ENCODE measurements around the gene BMF. TPM values are rescaled to one million over a fixed set of nuclear protein-coding genes. Genes with fewer than 3 reads are reported as not detected.
A peak's percentile ranks its signal among the peaks of the same experiment; 100 is the strongest.

BMF gene
- total RNA-seq, 1 donor from 2014 or later = 2.2 TPM

- intact Hi-C loops (cut with DNase I) = no loop called here
- H3K4me3 ChIP-seq = no peak overlapping the region
- no peaks in the 10 kb centered on the region for H3K9me3 ChIP-seq
- peak overlapping the region; percentile 42 to 57 for H3K27ac ChIP-seq
- TF ChIP-seq CTCF (IDR thresholded peaks at IDR 0.05) = no peak
- DNase-seq (ENCODE audit: low spot score in 2 of 2) = no peak
- peaks cover 14 to 54% of the 10 kb centered on the region in 2 donors for H3K4me1 ChIP-seq
- H3K36me3 ChIP-seq = peaks cover 0 to 7% of the 10 kb centered on the region in 2 donors
- no peaks in the 10 kb centered on the region for H3K27me3 ChIP-seq
Measured at GRCh38 chr15:40087991-40088928, 20.4 kb downstream of the BMF start.

- no peak for TF ChIP-seq CTCF (IDR thresholded peaks at IDR 0.05)
- H3K27ac ChIP-seq = peak overlapping the region; percentile 13 to 15
- intact Hi-C loops (cut with DNase I) = no loop called here
- no peak for DNase-seq (ENCODE audit: low spot score in 2 of 2)
- no peaks in the 10 kb centered on the region for H3K27me3 ChIP-seq
- no peak overlapping the region for H3K4me3 ChIP-seq
- peaks cover 0 to 7% of the 10 kb centered on the region in 2 donors for H3K36me3 ChIP-seq
- H3K4me1 ChIP-seq = peaks cover 16 to 52% of the 10 kb centered on the region in 2 donors
- H3K9me3 ChIP-seq = no peaks in the 10 kb centered on the region
Measured at GRCh38 chr15:40087068-40087810, 21.4 kb downstream of the BMF start.

GRCh38 chr15:40085266-40085665 lies 23.4 kb downstream of the BMF start:
- intact Hi-C loops (cut with DNase I) = no loop called here

GRCh38 chr15:40084650-40085049 lies 24.0 kb downstream of the BMF start:
- Histone ChIP-seq H3K9me3 (no peaks in the 10 kb centered on the region), H3K27me3 (no peaks in the 10 kb centered on the region), H3K4me3 (no peak overlapping the region), H3K27ac (no peak overlapping the region), H3K36me3 (no peaks in the 10 kb centered on the region), H3K4me1 (peaks cover 19 to 44% of the 10 kb centered on the region in 2 donors)
- TF ChIP-seq CTCF (IDR thresholded peaks at IDR 0.05) = no peak
- intact Hi-C loops (cut with DNase I) = no loop called here
- no peak for DNase-seq (ENCODE audit: low spot score in 2 of 2)

More at GRCh38 chr15:40085266-40085665, 23.4 kb downstream of the BMF start:
- no peaks in the 10 kb centered on the region for H3K36me3 ChIP-seq
- no peaks in the 10 kb centered on the region for H3K9me3 ChIP-seq
- DNase-seq (ENCODE audit: low spot score in 2 of 2) = no peak
- no peak overlapping the region for H3K27ac ChIP-seq
- no peak for TF ChIP-seq CTCF (IDR thresholded peaks at IDR 0.05)
- no peak overlapping the region for H3K4me3 ChIP-seq
- peaks cover 19 to 47% of the 10 kb centered on the region in 2 donors for H3K4me1 ChIP-seq
- no peaks in the 10 kb centered on the region for H3K27me3 ChIP-seq

GRCh38 chr15:40082195-40082883 lies 26.3 kb downstream of the BMF start:
- no peaks in the 10 kb centered on the region for H3K36me3 ChIP-seq
- H3K27ac ChIP-seq = peak overlapping the region; percentile 20 to 41

More at GRCh38 chr15:40082195-40082883, 26.3 kb downstream of the BMF start:
- Histone ChIP-seq H3K4me3 (peak overlapping the region; percentile 29 to 46), H3K4me1 (peaks cover 9 to 23% of the 10 kb centered on the region in 2 donors), H3K27me3 (no peaks in the 10 kb centered on the region), H3K9me3 (no peaks in the 10 kb centered on the region)
- no peak for TF ChIP-seq CTCF (IDR thresholded peaks at IDR 0.05)
- intact Hi-C loops (cut with DNase I) = no loop called here
- DNase-seq (ENCODE audit: low spot score in 2 of 2) = no peak
